ENCODE data around the gene TNIK. TPM values are rescaled to one million over a fixed set of nuclear protein-coding genes. Genes with fewer than 3 reads are reported as not detected.
"Not testable (repeated sequence)": the region's sequence is repeated elsewhere in the genome, so short reads cannot be mapped to it uniquely, and the experiment has no call there.

The TNIK gene
- polyA plus RNA-seq, 1 donor = 32.3 TPM

GRCh38 chr3:171315919-171316318 lies 144.3 kb downstream of the TNIK start:
- H3K27me3 ChIP-seq (ENCODE audit: control insufficient read depth, insufficient read depth, low read length) = no peaks in the 10 kb centered on the region
- no peak overlapping the region for H3K27ac ChIP-seq (ENCODE audit: low read length)
- DNase-seq = no peak
- H3K36me3 ChIP-seq (ENCODE audit: control insufficient read depth, insufficient read depth, low read length) = no peaks in the 10 kb centered on the region
- WGBS (ENCODE audit: insufficient coverage, low lambda C conversion rate) = 100% methylated on average over 2 of the region's 4 CpGs
- no peaks in the 10 kb centered on the region for H3K4me1 ChIP-seq (ENCODE audit: control insufficient read depth, insufficient read depth, low read length)
- H3K4me3 ChIP-seq (ENCODE audit: low read length) = no peak overlapping the region
- no peaks in the 10 kb centered on the region for H3K9me3 ChIP-seq (ENCODE audit: control insufficient read depth, low read depth, low read length)

GRCh38 chr3:171315101-171315500 lies 145.1 kb downstream of the TNIK start:
- DNase-seq = no peak
- H3K9me3 ChIP-seq (ENCODE audit: control insufficient read depth, low read depth, low read length) = no peaks in the 10 kb centered on the region
- H3K27me3 ChIP-seq (ENCODE audit: control insufficient read depth, insufficient read depth, low read length) = no peaks in the 10 kb centered on the region
- H3K4me1 ChIP-seq (ENCODE audit: control insufficient read depth, insufficient read depth, low read length) = no peaks in the 10 kb centered on the region
- no peak overlapping the region for H3K27ac ChIP-seq (ENCODE audit: low read length)
- WGBS (ENCODE audit: insufficient coverage, low lambda C conversion rate) = no CpG with 5 or more reads among the region's 2 CpGs
- no peaks in the 10 kb centered on the region for H3K36me3 ChIP-seq (ENCODE audit: control insufficient read depth, insufficient read depth, low read length)
- H3K4me3 ChIP-seq (ENCODE audit: low read length) = no peak overlapping the region

- Histone ChIP-seq H3K27me3 (ENCODE audit: control insufficient read depth, insufficient read depth, low read length) (no peaks in the 10 kb centered on the region), H3K9me3 (ENCODE audit: control insufficient read depth, low read depth, low read length) (no peaks in the 10 kb centered on the region), H3K36me3 (ENCODE audit: control insufficient read depth, insufficient read depth, low read length) (no peaks in the 10 kb centered on the region), H3K4me1 (ENCODE audit: control insufficient read depth, insufficient read depth, low read length) (no peaks in the 10 kb centered on the region), H3K27ac (ENCODE audit: low read length) (no peak overlapping the region), H3K4me3 (ENCODE audit: low read length) (no peak overlapping the region)
- no peak for DNase-seq
- no CpG with 5 or more reads among the region's 3 CpGs for WGBS (ENCODE audit: insufficient coverage, low lambda C conversion rate)
These were observed 145.9 kb downstream of the TNIK start for GRCh38 chr3:171314341-171314740.

GRCh38 chr3:171313702-171314101 lies 146.5 kb downstream of the TNIK start:
- WGBS (ENCODE audit: insufficient coverage, low lambda C conversion rate) = 100% methylated on average over 2 of the region's 7 CpGs
- DNase-seq = no peak
- no peaks in the 10 kb centered on the region for H3K9me3 ChIP-seq (ENCODE audit: control insufficient read depth, low read depth, low read length)

GRCh38 chr3:171312741-171313140 lies 147.5 kb downstream of the TNIK start:
- H3K9me3 ChIP-seq (ENCODE audit: control insufficient read depth, low read depth, low read length) = peaks cover 6% of the 10 kb centered on the region
- H3K36me3 ChIP-seq (ENCODE audit: control insufficient read depth, insufficient read depth, low read length) = no peaks in the 10 kb centered on the region
- 100% methylated on average over 3 of the region's 8 CpGs for WGBS (ENCODE audit: insufficient coverage, low lambda C conversion rate)
- DNase-seq = no peak
- H3K27me3 ChIP-seq (ENCODE audit: control insufficient read depth, insufficient read depth, low read length) = no peaks in the 10 kb centered on the region
- H3K27ac ChIP-seq (ENCODE audit: low read length) = no peak overlapping the region
- no peak overlapping the region for H3K4me3 ChIP-seq (ENCODE audit: low read length)
- no peaks in the 10 kb centered on the region for H3K4me1 ChIP-seq (ENCODE audit: control insufficient read depth, insufficient read depth, low read length)

More at GRCh38 chr3:171313702-171314101, 146.5 kb downstream of the TNIK start:
- H3K4me1 ChIP-seq (ENCODE audit: control insufficient read depth, insufficient read depth, low read length) = no peaks in the 10 kb centered on the region
- no peaks in the 10 kb centered on the region for H3K36me3 ChIP-seq (ENCODE audit: control insufficient read depth, insufficient read depth, low read length)
- H3K4me3 ChIP-seq (ENCODE audit: low read length) = no peak overlapping the region
- H3K27me3 ChIP-seq (ENCODE audit: control insufficient read depth, insufficient read depth, low read length) = no peaks in the 10 kb centered on the region
- H3K27ac ChIP-seq (ENCODE audit: low read length) = no peak overlapping the region

- no peaks in the 10 kb centered on the region for H3K36me3 ChIP-seq (ENCODE audit: control insufficient read depth, insufficient read depth, low read length)
- no CpG with 5 or more reads among the region's 6 CpGs for WGBS (ENCODE audit: insufficient coverage, low lambda C conversion rate)
- no peak for DNase-seq
- peaks cover 6% of the 10 kb centered on the region for H3K9me3 ChIP-seq (ENCODE audit: control insufficient read depth, low read depth, low read length)
- no peak overlapping the region for H3K27ac ChIP-seq (ENCODE audit: low read length)
- H3K27me3 ChIP-seq (ENCODE audit: control insufficient read depth, insufficient read depth, low read length) = no peaks in the 10 kb centered on the region
- H3K4me1 ChIP-seq (ENCODE audit: control insufficient read depth, insufficient read depth, low read length) = no peaks in the 10 kb centered on the region
- no peak overlapping the region for H3K4me3 ChIP-seq (ENCODE audit: low read length)
These were observed 148.4 kb downstream of the TNIK start for GRCh38 chr3:171311784-171312183.

- Histone ChIP-seq H3K4me3 (ENCODE audit: low read length) (no peak overlapping the region), H3K27ac (ENCODE audit: low read length) (no peak overlapping the region), H3K4me1 (ENCODE audit: control insufficient read depth, insufficient read depth, low read length) (no peaks in the 10 kb centered on the region), H3K9me3 (ENCODE audit: control insufficient read depth, low read depth, low read length) (peaks cover 6% of the 10 kb centered on the region), H3K27me3 (ENCODE audit: control insufficient read depth, insufficient read depth, low read length) (no peaks in the 10 kb centered on the region), H3K36me3 (ENCODE audit: control insufficient read depth, insufficient read depth, low read length) (no peaks in the 10 kb centered on the region)
- DNase-seq = no peak
These were observed 150.3 kb downstream of the TNIK start for GRCh38 chr3:171309906-171310359.

GRCh38 chr3:171307988-171308387 lies 152.2 kb downstream of the TNIK start:
- Histone ChIP-seq H3K27ac (ENCODE audit: low read length) (no peak overlapping the region), H3K4me1 (ENCODE audit: control insufficient read depth, insufficient read depth, low read length) (no peaks in the 10 kb centered on the region), H3K36me3 (ENCODE audit: control insufficient read depth, insufficient read depth, low read length) (no peaks in the 10 kb centered on the region), H3K4me3 (ENCODE audit: low read length) (no peak overlapping the region), H3K9me3 (ENCODE audit: control insufficient read depth, low read depth, low read length) (peaks cover 6% of the 10 kb centered on the region), H3K27me3 (ENCODE audit: control insufficient read depth, insufficient read depth, low read length) (no peaks in the 10 kb centered on the region)
- WGBS (ENCODE audit: insufficient coverage, low lambda C conversion rate) = no CpG with 5 or more reads among the region's 2 CpGs
- no peak for DNase-seq

- Histone ChIP-seq H3K27me3 (ENCODE audit: control insufficient read depth, insufficient read depth, low read length) (no peaks in the 10 kb centered on the region), H3K4me3 (ENCODE audit: low read length) (no peak overlapping the region), H3K4me1 (ENCODE audit: control insufficient read depth, insufficient read depth, low read length) (no peaks in the 10 kb centered on the region), H3K36me3 (ENCODE audit: control insufficient read depth, insufficient read depth, low read length) (no peaks in the 10 kb centered on the region), H3K9me3 (ENCODE audit: control insufficient read depth, low read depth, low read length) (peaks cover 6% of the 10 kb centered on the region), H3K27ac (ENCODE audit: low read length) (no peak overlapping the region)
- 86% methylated on average over 4 of the region's 4 CpGs for WGBS (ENCODE audit: insufficient coverage, low lambda C conversion rate)
- no peak for DNase-seq
These were observed 153.1 kb downstream of the TNIK start for GRCh38 chr3:171307046-171307585.

GRCh38 chr3:171306631-171307030 lies 153.6 kb downstream of the TNIK start:
- peak; percentile 13 to 19 for DNase-seq
- Histone ChIP-seq H3K27me3 (ENCODE audit: control insufficient read depth, insufficient read depth, low read length) (no peaks in the 10 kb centered on the region), H3K4me3 (ENCODE audit: low read length) (no peak overlapping the region), H3K36me3 (ENCODE audit: control insufficient read depth, insufficient read depth, low read length) (no peaks in the 10 kb centered on the region), H3K9me3 (ENCODE audit: control insufficient read depth, low read depth, low read length) (peaks cover 6% of the 10 kb centered on the region), H3K27ac (ENCODE audit: low read length) (no peak overlapping the region), H3K4me1 (ENCODE audit: control insufficient read depth, insufficient read depth, low read length) (no peaks in the 10 kb centered on the region)
- WGBS (ENCODE audit: insufficient coverage, low lambda C conversion rate) = no CpG with 5 or more reads among the region's 6 CpGs

- not testable (repeated sequence) for H3K4me1 ChIP-seq (ENCODE audit: control insufficient read depth, insufficient read depth, low read length); H3K36me3 ChIP-seq (ENCODE audit: control insufficient read depth, insufficient read depth, low read length); DNase-seq; H3K9me3 ChIP-seq (ENCODE audit: control insufficient read depth, low read depth, low read length); H3K4me3 ChIP-seq (ENCODE audit: low read length); H3K27me3 ChIP-seq (ENCODE audit: control insufficient read depth, insufficient read depth, low read length); H3K27ac ChIP-seq (ENCODE audit: low read length)
- WGBS (ENCODE audit: insufficient coverage, low lambda C conversion rate) = no CpG with 5 or more reads among the region's 3 CpGs
These were observed 154.4 kb downstream of the TNIK start for GRCh38 chr3:171305823-171306222.

All from large intestine (tissue), 3 donors.